Ovary (tissue), 3 donors: Measurements from ENCODE around the gene PRAC1.

ENCODE experiments used
- CTCF ChIP-seq, 3 donors: fragments of 450-650 bp in 2 of 3; fragments of 200-600 bp in 1 of 3; IDR thresholded peaks; one replicate each; pipeline versions ENCODE4 v1.5.1 to v1.8.0; 2016 to 2022; ENCODE audit warnings: antibody characterized with exemption in 3 of 3, mild to moderate bottlenecking in 1 of 3
- EP300 ChIP-seq: sonication (generic); formaldehyde crosslinking; IDR thresholded peaks from one replicate; pipeline ENCODE4 v1.6.1; 2017; ENCODE audit warnings: antibody characterized with exemption
- POLR2A ChIP-seq: fragments of 450-650 bp; IDR thresholded peaks from one replicate; pipeline ENCODE4 v1.6.1; 2017; ENCODE audit warnings: antibody characterized with exemption, mild to moderate bottlenecking, moderate library complexity
- donor health status: DM: no; HTN: no; CAD: no.

- no peak for TF ChIP-seq EP300
- TF ChIP-seq CTCF (IDR thresholded peaks at IDR 0.05) = no peak
- TF ChIP-seq POLR2A = no peak
Observed at GRCh38 chr17:48749621-48750553, 27.6 kb upstream of the PRAC1 start.
